ENCODE measurements around the gene PRRC1.

PRRC1 gene

DNA sequence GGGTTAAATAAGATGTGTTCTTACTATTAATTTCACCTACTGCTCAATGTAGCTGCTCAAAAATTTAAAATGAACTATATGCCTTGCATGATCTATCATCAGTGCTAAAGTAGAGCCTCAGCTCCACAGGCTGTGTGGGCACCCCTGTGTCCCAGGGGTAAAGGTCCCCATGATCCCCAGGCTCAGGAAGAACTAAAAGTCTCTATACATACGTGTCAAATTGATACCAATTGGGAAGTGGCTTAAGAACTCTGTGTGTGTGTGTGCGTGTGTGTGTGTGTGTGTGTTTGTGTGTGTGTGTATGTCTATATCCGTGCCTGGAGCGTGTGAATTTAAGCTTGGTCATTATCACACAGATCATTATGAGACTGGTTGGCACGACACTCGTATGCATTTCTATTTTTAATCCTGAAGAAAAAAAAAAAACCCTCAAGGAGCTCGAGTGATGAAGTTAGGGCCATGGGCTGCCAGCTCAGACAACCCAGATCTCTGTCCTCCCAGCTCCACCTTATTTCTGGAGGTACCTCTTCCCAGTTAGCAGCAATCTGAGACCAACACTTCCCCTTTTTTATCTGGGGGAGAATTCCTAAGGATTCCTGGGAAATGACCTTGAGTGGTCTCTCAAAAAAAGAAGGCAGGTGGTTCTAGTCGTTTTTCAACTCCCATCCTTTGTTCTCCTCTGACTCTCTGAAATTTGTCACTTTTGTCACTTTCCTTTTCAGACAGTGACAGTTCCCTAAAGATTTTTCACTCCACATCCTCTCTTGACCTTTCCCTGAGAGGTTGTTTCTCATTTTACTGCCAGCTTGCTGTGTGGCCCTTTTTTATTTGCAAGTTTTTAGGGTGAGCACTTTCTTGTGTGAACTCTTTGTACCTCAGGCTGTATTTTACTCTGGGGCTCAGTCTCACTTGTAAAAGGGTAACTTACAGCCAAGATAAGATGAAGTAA is 85.7 kb downstream of the PRRC1 start:
- TF ChIP-seq, protein P1, sequence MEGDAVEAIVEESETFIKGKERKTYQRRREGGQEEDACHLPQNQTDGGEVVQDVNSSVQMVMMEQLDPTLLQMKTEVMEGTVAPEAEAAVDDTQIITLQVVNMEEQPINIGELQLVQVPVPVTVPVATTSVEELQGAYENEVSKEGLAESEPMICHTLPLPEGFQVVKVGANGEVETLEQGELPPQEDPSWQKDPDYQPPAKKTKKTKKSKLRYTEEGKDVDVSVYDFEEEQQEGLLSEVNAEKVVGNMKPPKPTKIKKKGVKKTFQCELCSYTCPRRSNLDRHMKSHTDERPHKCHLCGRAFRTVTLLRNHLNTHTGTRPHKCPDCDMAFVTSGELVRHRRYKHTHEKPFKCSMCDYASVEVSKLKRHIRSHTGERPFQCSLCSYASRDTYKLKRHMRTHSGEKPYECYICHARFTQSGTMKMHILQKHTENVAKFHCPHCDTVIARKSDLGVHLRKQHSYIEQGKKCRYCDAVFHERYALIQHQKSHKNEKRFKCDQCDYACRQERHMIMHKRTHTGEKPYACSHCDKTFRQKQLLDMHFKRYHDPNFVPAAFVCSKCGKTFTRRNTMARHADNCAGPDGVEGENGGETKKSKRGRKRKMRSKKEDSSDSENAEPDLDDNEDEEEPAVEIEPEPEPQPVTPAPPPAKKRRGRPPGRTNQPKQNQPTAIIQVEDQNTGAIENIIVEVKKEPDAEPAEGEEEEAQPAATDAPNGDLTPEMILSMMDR (IDR thresholded peaks at IDR 0.05; ENCODE audit: low read depth, low read length): no peak
- no peaks in the 10 kb centered on the region for H3K36me3 ChIP-seq
- no peaks in the 10 kb centered on the region for H3K27me3 ChIP-seq (ENCODE audit: insufficient read depth, low read depth, severe bottlenecking)
- DNase-seq: no peak
- no peak overlapping the region for H3K27ac ChIP-seq
- H3K4me3 ChIP-seq (ENCODE audit: low read depth, low read length): no peak overlapping the region
- H3K9me3 ChIP-seq (ENCODE audit: severe bottlenecking): no peaks in the 10 kb centered on the region

Data from WERI-Rb-1 (cell line).